Activated CD8-positive, alpha-beta memory T cell treated with anti-CD3 and anti-CD28 coated beads for 1 hour (primary cell): ENCODE measurements around the gene CACNA1E.
"Not testable (repeated sequence)": the region's sequence is repeated elsewhere in the genome, so short reads cannot be mapped to it uniquely, and the experiment has no call there.

Experiments used
- DNase-seq, 2 donors: peaks; one replicate each; pipeline ENCODE4 v3.0.0-alpha.2; 2020; ENCODE audit warnings: low read depth in 1 of 2; ENCODE audit errors: extremely low read depth in 1 of 2

The CACNA1E gene

DNA sequence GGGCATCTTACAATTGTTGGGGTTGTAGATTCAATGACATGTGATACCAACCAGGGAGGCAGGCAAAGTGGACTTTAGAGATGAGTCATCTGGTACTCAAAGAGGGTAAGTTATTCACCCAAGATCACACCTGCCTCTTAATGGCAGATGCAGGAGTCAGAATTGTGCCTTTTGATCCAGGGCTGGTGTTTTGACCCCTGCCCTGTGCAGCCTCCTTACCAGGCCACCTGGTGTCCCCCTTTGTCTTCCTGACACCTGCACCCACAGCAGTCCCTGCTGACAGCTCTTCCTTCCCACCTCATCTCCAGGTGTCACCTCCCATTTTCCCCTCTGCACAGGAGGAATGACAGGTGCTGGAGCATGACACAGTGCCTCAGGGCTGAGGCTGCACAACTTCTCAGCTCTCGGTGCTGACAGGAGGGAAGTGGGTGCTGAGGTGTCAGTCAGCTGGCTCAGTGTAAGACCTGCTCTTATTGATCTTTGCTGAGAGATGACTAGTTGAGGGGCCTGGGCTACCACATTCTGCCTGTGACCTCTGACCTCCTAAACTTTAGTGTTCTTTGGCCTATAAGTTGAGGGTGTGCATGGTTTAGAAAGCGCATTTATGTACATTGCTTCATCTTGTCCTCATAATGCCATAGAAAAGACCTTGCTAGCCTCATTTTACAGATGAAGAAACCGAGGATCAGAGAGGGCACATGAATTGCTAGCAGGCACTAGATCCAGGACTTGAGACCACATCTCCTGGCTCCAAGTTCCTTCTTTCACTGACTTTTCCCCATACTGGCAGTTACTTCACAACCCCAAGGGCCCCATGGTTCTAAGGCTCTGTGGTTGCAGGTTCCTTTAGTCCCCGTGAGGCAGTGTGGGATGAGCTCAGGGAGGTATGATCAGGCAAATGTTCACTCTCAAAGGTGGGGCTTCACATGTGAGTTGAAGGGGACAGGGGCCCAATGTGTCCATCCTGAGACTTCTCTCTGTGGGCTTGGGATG is 31.3 kb downstream of the CACNA1E start:
- no peak for DNase-seq

DNA sequence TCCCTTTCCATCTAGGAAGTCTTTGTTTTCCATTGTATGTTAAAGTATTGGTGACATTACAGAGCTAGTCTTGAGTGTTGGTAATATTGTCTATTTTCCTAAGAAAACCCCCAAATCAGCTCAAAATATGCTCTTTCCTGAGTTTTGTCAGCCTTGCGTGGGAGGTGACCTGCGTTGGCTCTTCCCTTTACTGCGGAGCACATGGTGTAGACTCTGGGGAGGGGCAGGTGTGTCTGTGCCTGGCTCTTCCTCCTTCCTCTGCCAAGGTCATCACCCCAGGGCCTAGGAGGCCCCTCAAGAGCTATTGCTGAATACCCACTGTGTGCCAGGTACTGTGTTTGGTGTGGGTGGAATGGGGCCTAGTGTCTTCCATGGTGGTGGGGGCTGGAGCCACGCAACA is 33.4 kb downstream of the CACNA1E start:
- DNase-seq = no peak

DNA sequence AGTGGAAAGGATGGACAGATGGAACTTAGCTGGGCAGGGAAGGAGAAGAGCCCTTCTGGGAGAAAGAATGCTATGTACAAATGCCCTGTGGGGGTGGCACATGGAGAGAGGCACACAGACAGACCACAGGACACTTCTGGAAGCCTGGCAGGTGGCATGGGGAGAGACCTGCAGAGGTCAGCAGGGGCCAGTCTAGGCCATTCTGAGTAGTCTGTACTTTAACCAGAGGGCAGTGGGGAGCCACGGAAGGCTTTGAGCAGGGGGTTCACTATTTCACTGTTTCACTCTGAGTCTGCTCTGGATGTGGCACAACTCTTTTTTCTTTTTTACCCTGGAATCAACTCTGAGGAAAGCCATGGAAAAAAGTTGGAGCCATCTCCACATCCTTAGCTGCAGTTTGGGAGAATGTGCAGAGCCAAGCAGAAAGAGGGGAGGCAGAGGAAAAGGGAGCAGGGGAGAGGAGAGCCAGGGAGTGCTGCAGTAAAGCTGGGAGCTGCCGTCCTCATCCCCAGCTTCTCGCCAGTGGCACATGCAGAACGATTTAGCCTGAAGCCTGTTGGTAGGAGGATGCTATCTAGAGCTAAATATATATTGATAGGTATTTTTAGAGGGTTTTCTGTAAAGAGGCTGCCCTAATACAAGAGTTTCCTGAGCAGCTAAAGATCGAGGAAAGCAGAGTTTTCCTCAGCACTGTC is 34.0 kb downstream of the CACNA1E start:
- no peak for DNase-seq

DNA sequence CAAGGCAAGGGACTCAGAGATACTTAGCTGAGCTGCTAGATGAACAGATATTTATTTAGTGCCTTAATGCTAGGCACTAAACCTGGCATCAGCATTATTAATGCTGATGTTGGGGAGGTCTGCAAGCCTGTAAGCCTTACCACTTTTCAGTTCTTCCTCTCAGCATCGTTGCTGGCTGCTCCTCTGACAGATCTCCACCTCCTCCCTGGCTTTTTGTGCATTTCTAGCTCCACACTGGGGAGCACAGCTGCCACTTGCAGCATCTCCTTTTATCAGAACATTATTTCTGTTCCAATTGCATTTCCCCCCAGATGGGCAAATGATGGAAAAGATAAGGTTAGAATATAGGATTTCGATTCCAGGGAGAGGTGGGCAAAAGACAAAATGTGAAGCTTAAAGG is 34.8 kb downstream of the CACNA1E start:
- DNase-seq = no peak

DNA sequence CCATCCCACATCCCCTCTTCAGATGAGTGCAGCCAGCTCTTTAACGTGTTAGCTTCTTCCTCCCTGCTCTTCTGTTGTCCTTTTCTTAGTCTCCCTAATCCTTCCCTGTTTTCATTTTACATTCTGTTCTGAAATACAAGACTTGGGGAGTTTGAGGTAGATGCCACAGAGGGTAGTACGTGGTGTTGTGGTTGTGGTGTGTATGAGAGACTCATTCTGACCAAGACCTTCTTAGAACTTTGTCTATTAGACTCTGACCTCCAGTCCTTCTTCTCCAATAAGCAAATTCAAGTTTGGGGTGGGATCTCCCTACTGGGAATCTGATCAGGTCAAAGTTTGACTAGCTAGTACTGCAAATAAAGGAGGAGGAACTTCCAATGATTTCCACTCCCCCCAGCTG is 39.5 kb downstream of the CACNA1E start:
- DNase-seq = no peak

DNA sequence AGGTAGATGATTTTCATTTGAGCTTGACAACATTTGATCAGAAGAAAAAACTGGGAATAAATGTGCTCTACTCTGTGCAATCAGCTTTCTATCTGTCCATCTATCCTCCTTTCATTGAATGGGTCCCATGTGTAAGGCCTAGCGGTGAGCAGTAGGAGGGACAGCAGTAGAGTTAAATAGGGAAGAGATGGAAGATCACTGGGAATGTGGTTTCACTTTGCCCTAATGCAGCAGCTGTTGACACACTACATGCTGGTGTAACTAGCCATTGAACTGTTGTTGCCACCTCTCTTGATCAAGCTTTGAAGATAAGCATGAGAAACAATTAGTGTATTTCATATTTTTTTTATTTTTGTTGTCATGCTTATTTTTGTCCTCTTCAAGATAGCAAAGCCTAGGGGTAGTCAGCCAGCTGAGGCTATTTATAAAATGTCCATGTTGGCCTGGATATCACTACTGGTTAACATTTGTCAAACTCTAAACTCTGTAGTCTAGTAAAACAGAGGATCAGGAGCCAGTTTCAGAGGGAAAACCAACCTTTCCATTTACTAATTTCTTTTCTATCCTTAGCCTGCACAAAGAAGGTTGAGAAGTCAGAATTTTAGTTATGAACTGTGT is 41.9 kb downstream of the CACNA1E start:
- DNase-seq = no peak

DNA sequence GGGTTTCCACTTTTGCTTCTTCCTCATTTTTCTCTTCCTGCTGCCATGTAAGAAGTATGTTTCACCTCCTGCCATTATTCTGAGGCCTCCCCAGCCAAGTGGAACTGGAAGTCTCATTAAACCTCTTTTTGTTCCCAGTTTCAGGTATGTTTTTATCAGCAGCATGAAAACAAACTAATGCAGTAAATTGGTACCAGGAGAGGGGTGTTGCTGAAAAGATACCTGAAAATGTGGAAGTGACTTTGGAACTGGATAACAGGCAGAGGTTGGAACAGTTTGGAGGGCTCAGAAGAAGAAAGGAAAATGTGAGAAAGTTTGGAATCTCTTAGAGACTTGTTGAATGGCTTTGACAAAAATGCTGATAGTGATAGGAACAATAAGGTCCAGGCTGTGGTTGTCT is 44.9 kb downstream of the CACNA1E start:
- DNase-seq = not testable (repeated sequence)

DNA sequence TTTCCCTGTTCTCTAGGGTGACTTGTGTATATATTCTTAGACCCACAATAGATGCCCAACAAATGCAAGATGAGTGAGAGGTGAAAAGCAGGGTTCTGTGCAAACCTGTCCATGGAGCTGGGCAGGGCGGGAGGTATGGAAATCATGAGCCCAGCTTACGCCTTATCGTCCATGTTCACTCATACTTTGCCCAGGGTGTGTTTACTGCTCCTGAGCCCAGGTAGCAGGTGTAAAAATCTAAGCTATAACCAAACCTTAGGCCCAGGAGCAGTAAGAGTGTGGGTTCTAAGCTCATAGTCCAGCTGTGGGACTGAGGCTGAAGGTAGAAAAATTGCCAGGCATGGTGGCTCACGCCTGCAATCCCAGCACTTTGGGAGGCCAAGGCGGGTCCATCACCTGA is 48.1 kb downstream of the CACNA1E start:
- DNase-seq = no peak

DNA sequence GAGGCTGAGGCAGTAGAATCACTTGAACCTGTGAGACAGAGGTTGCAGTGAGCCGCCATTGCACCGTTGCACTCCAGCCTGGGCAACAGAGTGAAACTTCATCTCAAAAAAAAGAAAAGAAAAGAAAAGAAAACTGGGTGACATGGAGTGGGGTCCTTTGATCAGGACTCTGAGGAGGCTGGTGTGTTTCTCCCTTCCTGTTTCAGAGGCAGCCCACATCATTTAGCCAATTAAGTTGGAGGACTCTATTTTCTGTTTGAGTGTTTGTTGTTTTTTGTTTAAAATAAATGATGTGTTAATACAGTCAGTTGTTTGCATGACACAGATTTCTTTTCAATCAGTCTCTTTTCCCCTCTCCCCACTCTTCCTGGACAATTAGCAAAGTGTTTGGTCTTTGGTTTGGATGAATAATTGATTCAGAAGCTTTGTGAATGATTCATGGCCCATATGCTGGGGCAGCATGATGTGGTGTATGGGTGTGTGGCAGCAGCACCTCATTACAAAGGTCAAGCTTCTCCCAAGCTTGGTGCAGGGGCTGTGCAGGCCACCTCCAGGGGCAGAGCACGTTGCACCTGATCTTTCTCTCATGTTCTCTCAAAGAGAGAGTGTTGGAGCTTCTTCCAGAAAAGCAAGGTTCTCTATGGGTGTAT is 48.8 kb downstream of the CACNA1E start:
- DNase-seq = no peak

DNA sequence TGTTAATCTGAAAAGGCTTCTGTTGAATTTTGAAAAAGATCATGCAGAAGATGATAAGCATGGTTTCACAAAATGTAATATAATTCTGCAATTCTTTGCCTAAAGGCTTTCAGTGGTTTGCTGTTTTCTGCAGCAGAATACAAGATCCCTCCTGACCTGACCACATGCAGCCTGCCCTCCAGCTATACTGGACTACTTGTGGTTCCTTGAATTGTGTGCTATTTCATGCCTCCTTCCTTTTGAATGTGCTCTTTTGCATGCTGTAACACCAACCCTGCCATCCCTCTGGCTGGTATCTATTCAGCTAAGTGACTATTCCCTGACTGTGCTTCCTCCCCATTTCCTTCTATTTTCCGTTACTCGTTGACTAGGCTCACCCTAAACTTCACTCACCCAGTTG is 55.5 kb downstream of the CACNA1E start:
- DNase-seq = no peak

DNA sequence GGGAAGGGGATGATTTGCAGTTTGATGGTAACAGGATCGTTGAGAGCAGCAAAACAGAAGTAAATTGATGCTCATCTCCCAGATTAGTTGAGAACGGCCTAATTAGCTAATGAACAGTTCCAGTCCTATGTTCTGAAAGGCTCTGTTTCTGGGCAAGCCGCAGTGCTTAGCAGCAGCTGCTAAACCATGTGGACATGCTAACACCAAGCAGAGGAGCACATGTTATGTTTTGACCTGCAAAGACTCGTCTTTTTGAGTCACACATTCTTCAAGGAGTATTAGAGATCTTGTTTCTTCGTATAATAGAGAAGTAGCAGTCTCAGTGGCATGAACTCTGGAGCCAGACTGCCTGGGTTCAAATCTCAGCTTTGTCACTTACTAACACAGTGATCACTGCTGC is 58.1 kb downstream of the CACNA1E start:
- DNase-seq = no peak

DNA sequence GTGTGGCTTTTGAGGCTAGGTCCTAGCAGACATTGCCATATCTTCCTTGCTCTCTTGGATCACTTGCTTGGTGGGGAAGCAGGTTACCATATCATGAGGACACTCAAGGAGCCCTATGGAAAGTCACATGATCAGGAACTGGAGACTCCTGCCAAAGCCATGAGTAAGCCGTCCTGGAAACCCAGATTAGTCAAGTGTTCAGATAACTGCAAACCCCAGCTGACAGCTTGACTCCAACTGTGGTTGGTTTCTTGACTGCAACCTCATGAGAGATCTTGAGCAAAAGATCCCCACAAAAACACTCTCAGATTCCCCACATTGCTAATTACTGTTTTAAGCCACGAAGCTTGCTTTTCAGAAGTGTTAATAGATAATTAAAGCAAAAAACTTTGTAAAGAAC is 58.6 kb downstream of the CACNA1E start:
- no peak for DNase-seq

DNA sequence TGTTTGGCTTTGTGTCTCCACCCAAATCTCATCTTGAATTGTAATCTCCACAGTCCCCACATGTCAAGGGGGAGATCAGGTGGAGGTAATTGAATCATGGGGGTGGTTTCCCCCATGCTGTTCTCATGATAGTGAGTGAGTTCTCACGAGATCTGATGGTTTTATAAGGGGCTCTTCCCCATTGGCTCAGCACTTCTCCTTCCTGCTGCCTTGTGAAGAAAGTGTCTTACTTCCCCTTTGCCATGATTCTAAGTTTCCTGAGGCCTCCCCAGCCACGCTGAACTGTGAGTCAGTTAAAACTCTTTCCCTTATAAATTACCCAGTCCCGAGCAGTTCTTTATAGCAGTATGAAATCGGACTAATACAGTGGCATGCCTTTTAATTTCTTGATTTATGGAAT is 59.1 kb downstream of the CACNA1E start:
- DNase-seq = not testable (repeated sequence)

DNA sequence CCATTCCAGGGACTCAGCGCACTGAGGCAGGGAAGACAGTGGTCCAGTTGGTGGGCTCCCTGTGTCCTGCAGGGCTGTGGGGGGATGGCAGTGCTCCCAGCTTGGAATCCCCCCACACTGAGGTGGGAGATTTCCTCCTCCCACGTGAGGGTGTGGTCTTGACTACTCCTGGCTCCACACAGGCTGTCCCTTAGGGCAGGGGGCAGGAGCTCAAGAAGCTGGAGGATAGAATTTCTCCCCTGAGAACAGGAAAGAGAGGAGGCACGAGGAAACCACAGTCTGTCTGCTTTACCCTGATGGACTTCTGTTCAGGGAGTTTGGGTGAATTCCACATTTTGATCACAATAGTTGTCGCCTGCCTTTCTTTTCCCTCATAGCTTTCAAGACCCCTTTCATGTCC is 62.1 kb downstream of the CACNA1E start:
- no peak for DNase-seq

DNA sequence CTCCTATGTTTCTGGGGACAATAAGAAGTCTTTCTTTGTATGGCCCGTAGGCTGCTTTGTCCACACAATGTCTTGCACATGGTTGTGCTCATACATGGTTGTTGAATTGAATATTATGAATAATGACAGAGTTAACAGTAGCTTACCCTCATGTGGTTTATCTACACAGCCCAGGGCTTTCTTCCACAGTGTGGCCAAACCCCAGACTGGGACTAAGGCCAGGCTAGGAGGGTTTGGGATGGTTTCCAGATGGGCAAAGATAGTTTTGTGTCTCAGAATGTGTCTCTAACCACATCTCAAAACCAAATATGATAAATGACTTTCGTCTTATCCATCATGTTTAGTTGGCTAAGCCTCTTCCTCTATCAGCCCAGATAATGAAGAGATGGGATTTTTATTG is 65.2 kb downstream of the CACNA1E start:
- no peak for DNase-seq

DNA sequence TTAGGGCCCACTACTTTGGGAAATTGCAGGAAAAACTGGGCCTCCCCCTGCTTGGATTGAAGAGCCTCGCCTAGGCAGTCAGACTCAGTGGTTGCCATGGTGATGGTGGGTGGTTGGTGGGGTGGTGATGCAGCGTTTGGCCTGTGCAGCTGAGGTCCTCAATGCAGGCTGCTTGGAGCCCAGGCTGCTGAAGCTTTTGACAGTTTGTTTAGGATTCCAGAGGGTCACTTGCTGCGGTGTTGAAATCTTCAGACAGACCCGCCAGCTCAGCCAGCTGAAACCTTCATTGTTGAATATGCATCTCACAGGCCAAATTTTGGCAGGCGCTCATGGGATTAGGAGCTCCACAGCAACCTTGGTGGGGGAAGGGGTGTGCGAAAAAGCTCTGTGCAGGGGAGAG is 67.9 kb downstream of the CACNA1E start:
- DNase-seq = no peak

DNA sequence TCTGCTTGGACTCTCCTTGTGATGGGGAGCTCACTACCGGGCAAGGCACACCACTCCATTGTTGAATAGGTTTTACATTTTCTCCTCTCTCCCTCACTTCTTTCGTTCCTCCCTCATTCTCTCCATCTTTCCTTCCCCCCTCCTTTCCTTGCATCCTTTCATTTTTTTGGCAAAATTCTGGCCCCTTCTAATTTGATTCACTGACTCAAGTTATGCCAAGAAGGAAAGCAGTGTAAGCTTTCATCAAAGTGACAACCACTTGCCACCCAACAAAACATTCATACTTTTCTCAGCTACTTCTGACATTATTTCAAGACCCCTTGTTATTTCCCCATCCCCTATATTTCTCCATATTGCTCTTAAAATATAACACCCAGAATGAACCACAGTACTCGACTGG is 68.4 kb downstream of the CACNA1E start:
- no peak for DNase-seq

DNA sequence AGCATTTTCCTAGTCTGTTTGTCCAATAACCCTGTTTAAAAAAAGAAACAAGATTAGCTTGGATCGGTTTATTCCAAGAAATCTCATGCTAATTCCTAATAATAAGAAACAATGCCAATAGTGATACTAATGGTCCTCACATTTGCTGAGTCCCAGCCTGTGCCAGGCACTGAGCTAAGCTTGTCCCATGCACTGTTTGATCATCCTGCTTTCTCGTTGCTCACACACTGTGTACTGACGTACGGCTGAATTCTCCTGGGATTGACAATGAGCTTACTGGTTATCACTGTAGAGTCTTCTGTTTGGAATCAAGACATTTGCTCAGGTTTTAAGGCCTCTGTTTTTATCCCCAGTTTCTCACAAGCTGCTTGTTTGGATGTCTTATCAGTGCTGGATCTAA is 71.1 kb downstream of the CACNA1E start:
- no peak for DNase-seq

DNA sequence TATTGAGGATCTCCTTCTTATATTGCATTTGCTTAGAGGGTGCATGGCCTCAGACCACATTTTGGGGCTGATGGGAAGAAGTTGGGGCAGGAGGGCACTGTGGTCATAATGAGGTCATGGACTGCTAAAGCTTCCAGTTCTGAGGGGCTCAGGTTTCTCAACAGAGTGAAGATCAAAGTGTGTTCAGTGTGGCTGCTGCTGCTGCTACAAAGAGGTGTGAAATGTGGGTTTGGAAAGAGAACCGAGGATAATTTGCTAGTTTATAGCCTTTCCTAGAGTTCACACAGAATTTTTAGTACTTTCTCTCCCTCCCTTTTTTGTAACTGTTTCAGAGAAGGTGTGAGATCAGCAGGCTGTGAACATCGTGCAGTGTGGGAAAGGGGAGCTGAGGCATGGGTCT is 73.3 kb downstream of the CACNA1E start:
- DNase-seq = no peak

DNA sequence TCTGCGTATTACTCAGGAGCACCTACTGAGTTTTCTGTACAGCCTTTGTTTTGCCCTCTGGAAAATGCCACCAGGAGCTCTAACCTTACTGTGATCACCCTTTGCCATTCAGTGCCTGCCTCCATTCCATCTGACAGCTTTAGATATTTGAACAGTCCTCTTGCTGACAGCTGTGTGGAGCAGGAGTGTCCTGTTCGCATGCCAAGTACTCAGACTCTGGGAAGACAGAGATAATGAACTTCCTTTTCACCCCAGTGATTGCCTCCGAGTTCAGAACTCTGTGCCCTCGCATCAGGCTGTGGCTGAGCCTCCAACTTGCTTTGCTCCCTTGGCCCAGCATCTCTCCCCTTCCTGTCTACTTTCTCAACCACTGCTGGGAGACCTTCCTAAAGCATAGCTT is 74.0 kb downstream of the CACNA1E start:
- no peak for DNase-seq

DNA sequence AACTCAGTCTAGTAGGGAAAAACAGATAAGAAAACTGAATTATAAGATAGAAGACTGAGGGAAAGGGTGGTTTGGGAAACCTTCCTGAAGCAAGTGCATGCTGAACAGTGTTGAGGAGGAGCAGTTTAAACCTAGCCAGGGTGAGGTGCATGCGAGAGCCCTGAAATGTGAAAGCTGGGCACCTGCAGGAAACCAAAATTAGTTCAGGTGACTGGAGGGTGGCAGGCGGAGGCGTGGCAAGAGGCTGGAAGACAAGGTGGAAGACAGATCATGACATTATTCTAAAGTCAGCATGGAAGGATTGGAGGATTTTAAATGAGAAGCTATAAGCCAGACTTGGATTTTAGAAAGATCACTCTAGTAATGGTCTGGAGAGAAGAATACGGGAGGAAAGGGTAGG is 75.1 kb downstream of the CACNA1E start:
- no peak for DNase-seq
